HG03139 (cell line): ENCODE results near the gene FICD.
"Not testable (repeated sequence)": the region's sequence is repeated elsewhere in the genome, so short reads cannot be mapped to it uniquely, and the experiment has no call there.

Source experiments
- ATAC-seq: cut with Tn5 transposase; IDR thresholded peaks from one replicate; pipeline ENCODE4 v1.9.1; 2021; ENCODE audit not compliant: unreplicated experiment

The FICD gene

GRCh38 chr12:108531929-108532848 is 17.1 kb downstream of the FICD start:
- no peak for ATAC-seq

DNA sequence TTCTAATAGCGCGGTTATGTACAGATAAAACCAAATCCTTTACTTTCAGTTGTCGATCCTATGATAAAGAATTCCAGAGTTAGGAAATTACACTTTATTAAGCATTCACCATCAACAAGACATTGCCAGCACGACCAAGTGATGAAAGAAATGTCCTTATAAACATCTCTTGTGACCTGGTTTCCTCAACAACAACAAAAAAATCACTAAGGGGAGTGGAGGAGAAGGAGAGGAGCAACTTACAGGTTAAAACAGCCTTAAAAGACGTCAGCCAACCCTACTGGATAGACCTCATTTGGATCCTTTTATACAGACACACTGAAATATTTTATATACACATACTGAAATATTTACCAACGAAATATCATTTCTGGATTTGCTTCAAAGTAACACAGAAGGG is 23.1 kb downstream of the FICD start:
- no peak for ATAC-seq

DNA sequence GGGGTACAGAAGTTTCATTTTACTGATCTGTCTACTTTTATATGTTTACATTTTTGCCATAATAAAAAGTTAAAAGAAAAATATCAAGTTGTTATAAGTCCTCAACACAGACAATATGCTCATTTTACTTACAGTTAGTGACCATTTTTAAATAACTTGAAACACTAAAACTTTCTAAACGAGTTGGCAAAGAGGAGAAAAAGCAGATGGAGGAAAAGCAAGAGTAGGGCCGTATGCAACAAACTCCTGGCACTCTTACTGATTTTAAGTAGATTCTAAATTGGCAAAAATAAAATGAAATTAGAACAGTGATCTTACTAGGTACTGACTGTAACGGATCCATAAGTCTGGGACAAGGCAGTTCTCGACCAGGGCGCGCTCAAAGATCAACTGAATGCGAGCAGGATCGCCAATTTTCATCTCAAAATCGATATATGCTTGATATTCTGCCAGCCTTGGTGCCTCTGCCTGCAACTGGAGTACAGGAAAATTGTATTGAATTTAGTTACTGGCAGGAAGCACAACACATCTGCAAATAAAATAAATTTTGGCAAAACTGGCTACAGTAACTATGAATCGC is 23.6 kb downstream of the FICD start:
- ATAC-seq: no peak

GRCh38 chr12:108542320-108542719 is 27.2 kb downstream of the FICD start:
- ATAC-seq: no peak

DNA sequence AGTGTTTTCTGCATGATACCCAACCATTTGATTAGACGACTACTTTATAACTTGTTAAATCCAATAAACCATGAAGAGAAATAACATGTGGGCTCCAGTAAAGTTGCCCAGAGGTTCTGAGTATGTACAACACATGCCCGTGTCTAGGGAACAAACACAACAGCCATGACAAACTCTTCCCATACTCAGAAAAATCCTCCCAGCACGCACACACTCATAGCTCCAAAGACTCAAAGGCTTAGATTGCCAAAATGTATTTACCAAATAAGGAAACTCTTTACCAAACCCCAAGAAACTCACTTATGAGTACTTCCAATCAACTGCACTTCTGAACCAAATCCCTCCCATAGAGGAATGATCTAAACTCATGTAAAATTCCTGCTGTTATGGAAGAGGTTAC is 28.6 kb downstream of the FICD start:
- ATAC-seq: no peak

GRCh38 chr12:108547686-108548085 is 32.6 kb downstream of the FICD start:
- ATAC-seq: no peak

DNA sequence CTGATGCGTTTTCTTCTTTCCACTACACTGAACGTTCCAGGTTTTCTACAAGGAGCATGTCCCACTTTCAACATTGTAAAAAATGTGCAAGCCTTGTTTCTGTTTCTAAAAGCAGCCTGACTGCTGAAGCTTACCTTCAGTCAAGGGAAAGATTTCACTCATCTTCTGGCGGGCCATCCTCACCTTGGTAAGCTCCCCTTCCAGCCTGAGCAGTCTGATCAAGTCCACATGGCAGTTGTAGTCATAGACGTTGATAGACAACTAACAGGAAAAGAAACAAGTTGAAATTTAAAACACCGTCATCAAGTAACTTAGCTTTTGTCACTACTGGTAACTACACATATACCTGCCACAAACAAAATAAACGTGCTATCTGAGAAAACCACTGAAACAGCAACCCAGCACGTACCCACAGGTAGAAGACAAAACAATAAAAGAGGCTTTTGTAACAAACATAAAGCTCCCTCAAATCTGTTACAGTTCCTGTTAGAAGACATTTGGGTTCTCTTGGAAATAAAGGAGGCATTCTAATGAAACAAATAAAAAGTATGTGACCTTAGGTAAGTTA is 34.0 kb downstream of the FICD start:
- ATAC-seq: no peak

DNA sequence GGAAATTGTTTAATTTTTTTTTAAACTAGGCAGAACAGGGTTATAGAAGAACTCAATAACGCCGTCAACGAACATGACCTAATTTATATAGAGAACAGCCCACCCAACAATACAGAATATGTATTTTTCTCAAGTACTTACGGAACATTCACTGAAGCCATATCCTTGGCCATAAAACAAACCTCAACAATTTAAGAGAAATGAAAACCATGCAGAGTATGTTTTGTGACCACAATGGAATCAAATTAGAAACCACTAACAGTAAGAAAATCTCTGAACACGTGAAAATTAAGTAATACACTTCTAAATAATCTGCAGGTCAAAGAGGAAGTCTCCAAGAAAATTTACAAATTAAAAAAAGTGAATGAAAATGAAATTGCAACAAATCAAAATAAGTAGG is 36.5 kb downstream of the FICD start:
- no peak for ATAC-seq

DNA sequence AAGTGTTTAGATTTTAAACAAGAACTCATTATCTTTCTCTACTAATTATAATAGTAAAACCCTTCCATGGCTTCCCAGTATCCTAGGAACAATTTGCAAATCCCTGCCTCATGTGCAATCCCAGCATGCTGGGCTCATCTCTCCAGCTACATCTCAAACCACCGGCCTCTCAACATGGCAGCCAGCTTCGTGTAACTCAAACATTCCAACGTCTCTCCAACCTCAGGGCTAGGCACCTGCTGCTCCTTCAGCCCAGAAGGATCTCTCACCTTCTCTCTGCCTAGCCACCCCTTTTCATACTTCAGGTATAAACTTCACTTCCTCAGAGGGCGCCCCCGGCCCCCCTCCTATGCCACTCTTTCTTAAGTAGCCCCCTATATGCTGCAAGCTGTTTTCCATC is 38.7 kb downstream of the FICD start:
- ATAC-seq: no peak

GRCh38 chr12:108555383-108555782 is 40.3 kb downstream of the FICD start:
- ATAC-seq: not testable (repeated sequence)

DNA sequence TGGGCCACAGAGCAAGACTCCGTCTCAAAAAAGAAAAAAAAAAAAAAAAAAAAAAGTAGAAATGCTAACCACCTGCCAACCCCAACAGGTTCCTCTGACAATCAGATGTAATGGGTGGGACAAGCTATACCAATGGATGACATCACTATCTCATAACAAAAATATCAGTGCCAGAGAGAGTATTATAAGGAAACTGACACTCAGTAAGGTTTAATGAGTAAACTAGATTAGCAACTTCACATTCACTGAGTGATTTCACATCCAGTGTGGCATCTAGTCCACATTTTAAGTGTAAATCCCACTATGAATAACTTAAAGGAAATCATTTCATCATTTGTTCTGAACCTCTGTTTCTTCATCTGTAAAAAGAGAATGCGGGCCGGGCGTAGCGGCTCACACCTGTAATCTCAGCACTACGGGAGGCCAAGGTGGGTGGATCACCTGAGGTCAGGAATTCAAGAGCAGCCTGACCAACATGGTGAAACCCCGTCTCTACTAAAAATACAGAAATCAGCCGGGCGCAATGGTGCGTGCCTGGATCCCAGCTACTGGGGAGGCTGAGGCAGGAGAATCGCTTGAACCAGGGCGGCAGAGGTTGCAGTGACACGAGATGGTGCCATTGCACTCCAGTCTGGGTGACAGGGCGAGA is 44.1 kb downstream of the FICD start:
- no peak for ATAC-seq

DNA sequence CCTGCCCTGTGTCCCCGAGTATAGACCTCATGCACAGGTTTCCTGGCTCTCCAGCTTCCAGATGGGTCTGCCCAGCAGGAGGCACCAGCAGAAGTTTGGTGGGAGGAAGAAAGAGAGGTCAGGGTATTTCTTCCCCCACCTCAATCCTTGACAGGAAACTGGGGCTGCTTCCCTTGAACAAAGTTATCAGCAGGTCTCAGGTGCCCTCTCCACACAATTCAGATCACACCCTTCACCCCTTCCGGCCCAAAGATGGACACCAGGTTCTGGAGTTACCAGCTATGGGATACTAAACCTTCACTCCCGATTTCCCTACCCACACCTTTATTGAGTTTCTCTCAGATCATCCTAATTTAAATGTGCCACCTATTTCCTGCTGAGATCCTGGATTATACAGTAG is 44.7 kb downstream of the FICD start:
- no peak for ATAC-seq

DNA sequence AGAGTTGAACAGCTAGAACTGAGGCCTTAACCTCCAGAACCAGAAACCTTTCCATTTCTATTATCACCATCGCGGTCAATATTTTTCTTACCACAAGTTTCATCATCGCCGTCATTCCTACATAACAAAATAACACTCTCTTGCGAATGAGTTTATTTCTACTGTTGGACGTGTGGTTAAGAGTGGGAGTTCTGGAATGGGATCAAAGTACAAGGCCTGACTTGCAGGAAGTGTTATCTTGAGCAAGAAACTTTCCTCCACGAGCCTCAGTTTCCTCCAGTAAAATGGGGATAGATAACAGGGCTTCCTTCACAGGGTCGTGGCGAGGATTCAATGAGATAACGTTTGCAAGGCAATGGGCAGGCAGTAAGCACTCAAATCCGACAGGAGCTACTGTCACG is 45.2 kb downstream of the FICD start:
- ATAC-seq: no peak

DNA sequence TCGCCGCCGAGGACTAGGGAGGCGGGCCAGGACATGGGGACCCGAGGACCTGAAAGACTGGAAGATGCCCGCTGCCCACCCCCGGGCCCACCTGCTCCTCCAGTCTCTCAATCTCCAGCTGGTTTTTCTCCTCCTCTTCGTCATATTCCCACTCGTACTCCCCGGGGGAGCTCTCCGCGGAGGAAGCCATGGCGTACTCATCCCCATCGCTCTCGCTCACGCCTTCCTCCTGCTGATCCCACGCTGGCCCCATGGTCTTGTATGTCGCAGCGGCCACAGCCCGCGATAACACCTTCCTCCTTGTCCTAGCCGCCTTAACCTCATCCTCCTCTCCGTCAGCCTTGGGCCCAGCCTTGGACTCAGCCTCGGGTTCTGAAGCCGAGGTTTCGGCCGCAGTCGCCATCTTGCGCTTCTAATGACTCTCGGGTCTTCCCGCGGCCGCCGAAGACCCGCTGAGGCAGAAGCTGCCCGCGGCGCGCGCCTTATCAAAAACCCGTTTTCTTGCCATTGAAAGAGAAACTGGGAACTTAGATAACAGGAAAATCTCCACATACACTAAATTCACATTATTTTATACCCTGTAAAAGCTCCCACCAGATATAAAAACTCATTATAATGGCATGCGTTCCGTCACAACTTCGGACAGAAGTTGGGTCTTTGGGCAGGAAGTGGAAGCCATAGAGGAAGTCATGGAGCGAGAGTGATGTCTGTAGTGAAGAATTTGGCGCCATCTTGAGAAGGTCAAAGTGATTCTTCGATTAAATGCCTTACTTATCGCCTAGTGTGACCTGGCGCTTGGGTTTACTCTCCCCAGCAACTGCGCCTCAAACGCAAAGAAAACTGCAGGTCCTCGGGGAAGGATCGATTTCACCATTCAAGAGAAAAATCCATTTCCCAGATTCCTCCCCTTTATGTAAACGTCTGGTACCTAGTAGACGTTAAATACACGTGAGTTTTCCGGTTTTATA is 46.0 kb downstream of the FICD start, which contains the start of gene SART3:
Gene SART3, minus strand, starts transcription at position 422 of the 968 bp plus-strand sequence. Its CDS starts 19 bp downstream, at position 403.
- peak; percentile 24 for ATAC-seq

DNA sequence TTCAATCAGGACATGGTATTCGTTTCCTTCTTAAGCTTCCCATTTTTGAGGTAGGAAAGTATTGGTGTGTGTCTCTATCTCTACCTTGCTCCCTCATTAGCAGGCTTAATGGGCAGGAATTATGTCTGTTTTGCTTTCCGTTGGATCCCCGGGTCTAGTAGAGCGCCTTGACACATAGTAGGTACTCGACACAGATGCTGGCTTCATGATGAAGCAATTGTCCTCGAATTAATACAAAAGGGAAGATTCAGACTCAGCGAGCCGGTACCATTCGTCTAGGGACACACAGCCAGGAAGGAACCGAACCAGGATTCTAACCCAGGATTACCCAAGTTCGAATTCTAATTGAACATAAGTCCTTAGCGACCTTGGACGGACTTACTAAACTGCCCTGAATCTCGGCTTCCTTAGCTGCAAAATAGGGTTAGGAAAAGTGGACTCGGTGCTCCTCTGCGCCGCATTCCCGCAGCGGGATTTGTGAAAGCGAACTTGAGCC is 46.8 kb downstream of the FICD start:
- no peak for ATAC-seq

DNA sequence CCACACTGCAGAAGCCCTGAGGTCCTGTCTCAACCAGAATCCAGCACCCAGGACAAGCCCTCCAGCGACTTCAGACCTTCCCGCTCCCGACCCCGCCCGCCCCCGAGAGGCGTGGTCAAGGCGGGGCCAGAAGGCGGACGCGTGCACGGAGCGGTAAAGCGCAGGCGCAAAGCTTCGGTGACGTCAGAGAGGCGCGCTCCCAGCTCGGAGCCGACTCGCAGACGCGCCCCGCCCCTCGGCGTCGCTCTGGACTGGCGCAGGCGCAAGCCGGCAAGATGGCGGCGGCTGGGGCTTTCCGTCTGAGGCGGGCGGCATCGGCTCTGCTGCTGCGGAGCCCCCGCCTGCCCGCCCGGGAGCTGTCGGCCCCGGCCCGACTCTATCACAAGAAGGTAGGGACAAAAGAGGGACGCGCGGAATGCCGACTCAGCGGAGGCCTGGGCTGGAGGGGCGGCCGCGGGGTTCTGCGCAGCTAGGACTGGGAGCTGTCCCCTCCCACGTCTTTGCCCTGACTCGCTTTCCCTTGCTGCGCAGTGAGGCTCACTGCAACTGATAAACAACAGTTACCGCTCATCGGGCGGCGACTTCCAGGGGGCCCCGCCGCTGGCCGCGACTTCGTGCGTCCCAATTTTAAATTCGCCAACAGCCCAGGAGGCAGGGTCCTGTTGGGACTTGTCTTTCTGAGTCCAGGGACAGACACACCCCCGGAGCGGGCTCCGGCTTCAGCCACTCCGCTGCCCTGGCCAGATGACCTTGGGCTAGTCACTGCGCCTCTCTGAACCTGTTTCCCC is 47.5 kb downstream of the FICD start, which contains the start of gene ISCU:
Gene ISCU, plus strand, starts transcription at position 249 of the 788 bp plus-strand sequence. Its CDS starts 27 bp downstream, at position 276.
- peak; percentile 52 for ATAC-seq

GRCh38 chr12:108563136-108563803 is 48.2 kb downstream of the FICD start:
- peak; percentile 36 for ATAC-seq

DNA sequence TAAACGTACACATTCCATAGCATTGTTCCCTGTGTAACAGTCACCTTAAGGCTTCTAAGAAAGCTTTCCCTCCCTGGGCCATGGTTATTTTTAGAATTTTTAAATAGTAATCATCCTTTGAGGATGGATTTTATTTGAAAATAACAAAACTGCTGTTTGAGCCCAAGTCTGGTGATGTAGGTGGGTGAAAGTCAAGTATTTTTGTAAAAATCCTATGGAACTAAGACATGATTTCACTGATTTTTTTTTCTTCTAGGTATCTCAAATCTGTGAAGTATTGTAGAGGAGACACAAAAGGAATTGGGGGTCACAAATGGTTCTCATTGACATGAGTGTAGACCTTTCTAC is 48.7 kb downstream of the FICD start:
- no peak for ATAC-seq

- ATAC-seq: no peak
These were observed 49.6 kb downstream of the FICD start for GRCh38 chr12:108564724-108565123.
